GM12865 (cell line): ENCODE measurements around the gene SUN2.

Source experiments
- DNase-seq: peaks from one replicate; pipeline ENCODE4 v3.0.0; 2010; ENCODE audit warnings: low read depth
- H3K4me3 ChIP-seq: 2 replicates; pipeline ENCODE4 v1.5.1; 2011; ENCODE audit warnings: mild to moderate bottlenecking, low read depth, low read length, control low read depth
- TF ChIP-seq, protein P1 (sequence below): IDR thresholded peaks from 2 replicates; pipeline ENCODE4 v1.5.1; 2011; ENCODE audit warnings: low read length, control low read depth, low read depth, inconsistent platforms; ENCODE audit not compliant: insufficient read depth; ENCODE audit errors: missing control alignments

SUN2 gene

DNA sequence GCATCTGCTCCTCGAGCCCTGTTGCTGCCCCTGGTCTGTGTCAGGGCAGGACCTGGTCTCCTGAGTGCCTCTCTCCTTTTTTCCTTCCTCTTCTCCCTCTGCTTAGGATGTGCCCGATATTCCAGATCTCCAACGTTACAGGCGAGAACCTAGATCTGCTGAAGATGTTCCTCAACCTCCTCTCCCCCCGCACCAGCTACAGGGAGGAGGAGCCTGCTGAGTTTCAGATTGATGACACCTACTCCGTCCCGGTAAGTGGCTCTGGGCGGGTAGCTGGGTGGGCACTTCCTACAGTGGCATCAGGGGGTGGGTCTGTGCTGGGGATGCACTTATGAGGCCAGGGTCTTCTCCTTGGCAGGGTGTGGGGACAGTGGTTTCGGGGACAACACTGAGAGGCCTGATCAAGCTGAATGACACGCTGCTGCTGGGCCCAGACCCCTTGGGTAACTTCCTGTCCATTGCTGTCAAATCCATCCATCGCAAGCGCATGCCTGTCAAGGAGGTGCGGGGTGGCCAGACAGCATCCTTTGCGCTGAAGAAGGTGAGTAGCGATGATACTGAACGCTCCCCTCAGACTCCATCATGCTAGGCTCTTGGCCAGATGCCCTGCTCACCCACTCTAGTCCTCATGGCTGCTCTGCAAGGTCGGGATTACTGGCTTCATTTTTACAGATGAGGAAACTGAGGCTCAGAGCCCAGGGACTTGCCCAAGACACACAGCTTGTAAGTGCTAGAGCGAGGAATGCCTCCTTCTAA lies 29.7 kb downstream of the SUN2 start:
- H3K4me3 ChIP-seq = no peak overlapping the region
- TF ChIP-seq, protein P1, sequence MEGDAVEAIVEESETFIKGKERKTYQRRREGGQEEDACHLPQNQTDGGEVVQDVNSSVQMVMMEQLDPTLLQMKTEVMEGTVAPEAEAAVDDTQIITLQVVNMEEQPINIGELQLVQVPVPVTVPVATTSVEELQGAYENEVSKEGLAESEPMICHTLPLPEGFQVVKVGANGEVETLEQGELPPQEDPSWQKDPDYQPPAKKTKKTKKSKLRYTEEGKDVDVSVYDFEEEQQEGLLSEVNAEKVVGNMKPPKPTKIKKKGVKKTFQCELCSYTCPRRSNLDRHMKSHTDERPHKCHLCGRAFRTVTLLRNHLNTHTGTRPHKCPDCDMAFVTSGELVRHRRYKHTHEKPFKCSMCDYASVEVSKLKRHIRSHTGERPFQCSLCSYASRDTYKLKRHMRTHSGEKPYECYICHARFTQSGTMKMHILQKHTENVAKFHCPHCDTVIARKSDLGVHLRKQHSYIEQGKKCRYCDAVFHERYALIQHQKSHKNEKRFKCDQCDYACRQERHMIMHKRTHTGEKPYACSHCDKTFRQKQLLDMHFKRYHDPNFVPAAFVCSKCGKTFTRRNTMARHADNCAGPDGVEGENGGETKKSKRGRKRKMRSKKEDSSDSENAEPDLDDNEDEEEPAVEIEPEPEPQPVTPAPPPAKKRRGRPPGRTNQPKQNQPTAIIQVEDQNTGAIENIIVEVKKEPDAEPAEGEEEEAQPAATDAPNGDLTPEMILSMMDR = no peak
- no peak for DNase-seq

DNA sequence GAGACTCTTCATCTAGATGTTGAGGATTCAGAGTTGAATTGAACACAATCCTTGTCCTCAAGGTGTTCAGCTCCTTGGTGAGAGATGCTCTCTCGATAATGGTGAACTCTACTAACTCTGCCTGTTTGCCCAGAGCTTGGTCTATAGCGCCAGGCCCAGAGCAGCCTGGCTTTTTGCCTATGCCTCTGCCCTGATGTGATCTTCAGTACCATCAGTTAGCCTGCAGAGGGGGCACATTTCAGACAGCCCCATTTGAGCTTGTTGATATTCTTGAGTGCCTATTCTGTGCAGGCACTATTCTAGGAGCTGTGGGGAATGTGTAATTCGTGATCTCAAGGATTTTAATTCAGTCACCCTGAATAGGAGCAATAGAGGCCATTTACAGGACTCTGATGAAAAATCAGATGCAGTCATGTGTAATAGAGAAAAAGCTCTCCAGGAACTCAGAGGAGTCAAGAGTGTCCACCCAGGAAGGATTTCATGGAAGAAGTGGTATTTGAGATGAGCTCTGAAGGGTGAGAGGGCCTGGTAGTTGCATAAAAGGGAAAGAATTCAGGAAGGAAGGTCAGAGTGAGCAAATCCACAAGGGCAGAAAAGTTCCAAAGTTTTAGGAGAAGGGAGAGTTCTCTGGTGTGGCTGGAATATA lies 30.7 kb downstream of the SUN2 start:
- TF ChIP-seq, protein P1 = peak; percentile 47
- DNase-seq = peak; percentile 46
- H3K4me3 ChIP-seq = no peak overlapping the region

DNA sequence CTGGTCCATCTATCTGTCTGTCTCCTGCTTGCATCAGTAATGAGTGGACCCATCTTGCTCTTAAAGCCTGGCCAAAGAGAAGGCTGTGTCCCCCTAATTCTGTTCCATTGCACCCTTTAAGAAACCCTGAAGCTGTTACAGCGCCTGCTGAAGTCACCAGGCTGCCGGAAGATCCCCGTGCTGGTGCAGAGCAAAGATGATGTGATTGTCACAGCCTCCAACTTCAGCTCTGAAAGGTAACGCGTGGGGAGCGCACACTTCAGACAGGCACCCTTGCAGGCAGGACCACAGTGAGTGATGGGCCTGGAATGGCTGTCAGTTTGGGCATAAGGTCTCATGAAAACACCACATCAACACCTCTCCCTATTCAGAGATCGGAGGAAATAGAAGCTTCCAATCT lies 31.6 kb downstream of the SUN2 start:
- no peak for DNase-seq
- TF ChIP-seq, protein P1 = no peak
- no peak overlapping the region for H3K4me3 ChIP-seq

DNA sequence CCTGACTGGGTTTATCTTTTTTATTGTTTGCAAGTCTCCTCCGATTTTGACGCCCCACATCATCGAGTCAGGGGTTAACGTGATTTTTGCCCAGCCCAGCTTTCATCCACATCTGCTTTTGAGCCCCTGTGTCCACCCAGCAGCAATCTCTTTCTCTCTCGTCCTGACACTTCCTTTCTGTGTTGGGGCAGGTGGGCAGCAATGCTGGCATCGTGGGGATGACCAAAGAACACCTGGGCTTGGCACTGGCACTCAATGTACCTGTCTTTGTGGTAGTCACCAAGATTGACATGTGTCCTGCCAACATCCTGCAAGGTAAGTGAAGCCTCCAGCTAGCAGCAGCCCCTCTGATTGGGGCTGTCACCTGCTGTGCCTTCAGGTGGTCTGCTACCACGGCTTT lies 34.2 kb downstream of the SUN2 start:
- TF ChIP-seq, protein P1 = no peak
- DNase-seq = no peak

DNA sequence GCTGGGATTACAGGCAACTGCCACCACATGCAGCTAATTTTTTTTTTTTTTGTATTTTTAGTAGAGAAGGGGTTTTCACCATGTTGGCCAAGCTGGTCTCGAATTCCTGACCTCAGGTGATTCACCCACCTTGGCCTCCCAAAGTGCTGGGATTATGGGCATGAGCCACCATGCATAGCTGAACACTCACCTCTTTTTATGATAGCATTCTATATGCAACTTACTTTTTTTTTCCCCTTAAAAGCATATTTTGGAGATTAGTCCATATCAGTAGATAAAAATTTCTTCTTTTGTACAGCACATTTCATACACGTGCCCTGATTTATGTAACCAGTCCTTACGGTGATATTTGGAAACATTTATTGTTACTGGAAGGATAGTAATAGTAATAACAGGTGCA lies 35.4 kb downstream of the SUN2 start:
- TF ChIP-seq, protein P1 = no peak
- no peak for DNase-seq
- H3K4me3 ChIP-seq = no peak overlapping the region

More for the DNA sequence above, 34.2 kb downstream of the SUN2 start:
- no peak overlapping the region for H3K4me3 ChIP-seq

DNA sequence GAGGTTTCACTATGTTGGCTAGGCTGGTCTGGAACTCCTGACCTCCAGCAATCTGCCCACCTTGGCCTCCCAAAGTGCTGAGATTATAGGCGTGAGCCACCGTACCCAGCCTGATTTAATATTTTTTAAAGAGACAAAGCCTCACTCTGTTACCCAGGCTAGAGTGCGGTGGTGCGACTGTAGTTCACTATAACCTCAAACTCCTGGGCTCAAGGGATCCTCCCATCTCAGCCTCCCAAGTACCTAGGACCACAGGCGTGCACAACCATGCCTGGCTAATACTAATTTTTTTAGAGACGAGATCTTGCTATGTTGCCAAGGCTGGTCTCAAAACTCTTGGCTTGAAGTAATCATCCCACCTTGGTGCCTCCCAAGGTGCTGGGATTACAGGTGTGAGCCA lies 36.6 kb downstream of the SUN2 start:
- TF ChIP-seq, protein P1 = no peak
- no peak for DNase-seq
- H3K4me3 ChIP-seq = no peak overlapping the region

DNA sequence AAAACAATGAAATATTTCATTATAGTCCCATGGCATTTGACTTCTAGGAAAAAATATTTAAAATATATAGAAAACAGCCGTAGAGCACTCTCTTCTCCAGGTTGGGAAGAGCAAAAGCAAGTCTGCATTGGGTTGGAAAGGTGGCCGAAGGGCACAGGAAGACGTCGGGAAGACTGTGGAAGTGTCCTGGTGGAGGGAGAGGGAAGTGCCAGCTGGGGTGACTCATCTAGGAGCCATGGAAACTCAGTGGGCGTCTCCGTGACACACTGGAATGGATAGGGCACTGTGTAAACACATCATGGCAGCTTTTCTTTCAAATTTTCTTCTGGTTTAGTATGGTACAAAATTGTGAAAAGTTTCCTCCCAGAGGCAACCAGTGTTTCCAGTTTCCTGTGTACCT lies 37.4 kb downstream of the SUN2 start:
- no peak for DNase-seq
- TF ChIP-seq, protein P1 = no peak

More for the DNA sequence above, 37.4 kb downstream of the SUN2 start:
- no peak overlapping the region for H3K4me3 ChIP-seq
